ENCODE data around the gene FOXP1. TPM values are rescaled to one million over a fixed set of nuclear protein-coding genes. Genes with fewer than 3 reads are reported as not detected.

FOXP1 gene
- total and polyA plus RNA-seq, 2 donors (not counting 1 experiment from before 2014, with no cell fraction given): 70.3 to 101 TPM

GRCh38 chr3:71407823-71408222 is 175.7 kb downstream of the FOXP1 start:
- no peak overlapping the region for H3K4me3 ChIP-seq (replicated peaks in 1 of 4; ENCODE audit: control extremely low read depth in 1 of 4, insufficient read depth in 1 of 4, low read depth in 3 of 4, low read length in 4 of 4)
- DNase-seq (ENCODE audit: low read depth in 2 of 2): no peak
- no peaks in the 10 kb centered on the region for H3K79me2 ChIP-seq (ENCODE audit: control insufficient read depth, insufficient read depth, low read length)
- H3K4me2 ChIP-seq (ENCODE audit: extremely low read depth, insufficient read depth, low read length): no peak overlapping the region
- H3K9me3 ChIP-seq (ENCODE audit: control insufficient read depth, insufficient read depth, low read depth, low read length): no peaks in the 10 kb centered on the region
- H3K36me3 ChIP-seq (ENCODE audit: control insufficient read depth, insufficient read depth, low read length): no peaks in the 10 kb centered on the region
- no peaks in the 10 kb centered on the region for H3K27me3 ChIP-seq (ENCODE audit: control insufficient read depth, insufficient read depth, low read length)
- TF ChIP-seq EZH2 (IDR thresholded peaks at IDR 0.05; ENCODE audit: low read length, missing control alignments) (no peak), CTCF (conservative IDR thresholded peaks at IDR 0.05 in 1 of 2, IDR thresholded peaks at IDR 0.05 in 1 of 2; ENCODE audit: low read depth in 1 of 2, low read length in 2 of 2) (no peak)
- no peak overlapping the region for H3K27ac ChIP-seq (ENCODE audit: insufficient read depth, low read length)
- no peaks in the 10 kb centered on the region for H4K20me1 ChIP-seq (ENCODE audit: control insufficient read depth, extremely low read depth, insufficient read depth, low read length)
- H3K9ac ChIP-seq (ENCODE audit: insufficient read depth, low read length): no peak overlapping the region
- no peaks in the 10 kb centered on the region for H3K4me1 ChIP-seq (ENCODE audit: control insufficient read depth, extremely low read depth, insufficient read depth, low read length)
- no peak overlapping the region for H2AFZ ChIP-seq (ENCODE audit: low read length)

- Histone ChIP-seq H3K4me3 (replicated peaks in 1 of 4; ENCODE audit: control extremely low read depth in 1 of 4, insufficient read depth in 1 of 4, low read depth in 3 of 4, low read length in 4 of 4) (no peak overlapping the region), H3K9me3 (ENCODE audit: control insufficient read depth, insufficient read depth, low read depth, low read length) (no peaks in the 10 kb centered on the region), H3K4me2 (ENCODE audit: extremely low read depth, insufficient read depth, low read length) (no peak overlapping the region), H3K4me1 (ENCODE audit: control insufficient read depth, extremely low read depth, insufficient read depth, low read length) (no peaks in the 10 kb centered on the region), H2AFZ (ENCODE audit: low read length) (no peak overlapping the region), H3K9ac (ENCODE audit: insufficient read depth, low read length) (no peak overlapping the region), H3K27me3 (ENCODE audit: control insufficient read depth, insufficient read depth, low read length) (no peaks in the 10 kb centered on the region), H3K79me2 (ENCODE audit: control insufficient read depth, insufficient read depth, low read length) (no peaks in the 10 kb centered on the region), H4K20me1 (ENCODE audit: control insufficient read depth, extremely low read depth, insufficient read depth, low read length) (no peaks in the 10 kb centered on the region), H3K36me3 (ENCODE audit: control insufficient read depth, insufficient read depth, low read length) (no peaks in the 10 kb centered on the region), H3K27ac (ENCODE audit: insufficient read depth, low read length) (no peak overlapping the region)
- no peak for DNase-seq (ENCODE audit: low read depth in 2 of 2)
- TF ChIP-seq EZH2 (IDR thresholded peaks at IDR 0.05; ENCODE audit: low read length, missing control alignments) (no peak), CTCF (conservative IDR thresholded peaks at IDR 0.05 in 1 of 2, IDR thresholded peaks at IDR 0.05 in 1 of 2; ENCODE audit: low read depth in 1 of 2, low read length in 2 of 2) (no peak)
These were observed 176.3 kb downstream of the FOXP1 start for GRCh38 chr3:71406972-71407810.

- Histone ChIP-seq H3K4me3 (replicated peaks in 1 of 4; ENCODE audit: control extremely low read depth in 1 of 4, insufficient read depth in 1 of 4, low read depth in 3 of 4, low read length in 4 of 4) (no peak overlapping the region), H3K9ac (ENCODE audit: insufficient read depth, low read length) (no peak overlapping the region), H3K79me2 (ENCODE audit: control insufficient read depth, insufficient read depth, low read length) (no peaks in the 10 kb centered on the region), H4K20me1 (ENCODE audit: control insufficient read depth, extremely low read depth, insufficient read depth, low read length) (no peaks in the 10 kb centered on the region), H3K36me3 (ENCODE audit: control insufficient read depth, insufficient read depth, low read length) (no peaks in the 10 kb centered on the region), H3K9me3 (ENCODE audit: control insufficient read depth, insufficient read depth, low read depth, low read length) (no peaks in the 10 kb centered on the region), H3K4me2 (ENCODE audit: extremely low read depth, insufficient read depth, low read length) (no peak overlapping the region), H2AFZ (ENCODE audit: low read length) (no peak overlapping the region), H3K4me1 (ENCODE audit: control insufficient read depth, extremely low read depth, insufficient read depth, low read length) (no peaks in the 10 kb centered on the region), H3K27me3 (ENCODE audit: control insufficient read depth, insufficient read depth, low read length) (no peaks in the 10 kb centered on the region), H3K27ac (ENCODE audit: insufficient read depth, low read length) (no peak overlapping the region)
- no peak for DNase-seq (ENCODE audit: low read depth in 2 of 2)
- TF ChIP-seq CTCF (conservative IDR thresholded peaks at IDR 0.05 in 1 of 2, IDR thresholded peaks at IDR 0.05 in 1 of 2; ENCODE audit: low read depth in 1 of 2, low read length in 2 of 2) (no peak), EZH2 (IDR thresholded peaks at IDR 0.05; ENCODE audit: low read length, missing control alignments) (no peak)
These were observed 180.6 kb downstream of the FOXP1 start for GRCh38 chr3:71402911-71403310.

Measured in fibroblast of lung (primary cell).